WI38 (cell line): ENCODE measurements around the gene PAOX.

Experiments used
- H3K4me3 ChIP-seq: 2 replicates; pipeline ENCODE4 v1.5.1; 2011; ENCODE audit warnings: low read depth, mild to moderate bottlenecking, control low read depth, low read length
- CTCF ChIP-seq: IDR thresholded peaks from 2 replicates; pipeline ENCODE4 v1.5.1; 2012; ENCODE audit warnings: low read depth, mild to moderate bottlenecking, control low read depth, low read length

Gene PAOX

GRCh38 chr10:133350950-133351329, 28.1 kb upstream of the PAOX start:
- TF ChIP-seq CTCF, result no peak
- no peak overlapping the region for H3K4me3 ChIP-seq

GRCh38 chr10:133351408-133352318, 27.4 kb upstream of the PAOX start:
- no peak for TF ChIP-seq CTCF

GRCh38 chr10:133353202-133353959, 25.7 kb upstream of the PAOX start:
- no peak for TF ChIP-seq CTCF
- no peak overlapping the region for H3K4me3 ChIP-seq

More at GRCh38 chr10:133351408-133352318, 27.4 kb upstream of the PAOX start:
- no peak overlapping the region for H3K4me3 ChIP-seq

GRCh38 chr10:133353988-133354605, 25.0 kb upstream of the PAOX start:
- TF ChIP-seq CTCF, result no peak

GRCh38 chr10:133354672-133355240, 24.3 kb upstream of the PAOX start:
- no peak for TF ChIP-seq CTCF
- no peak overlapping the region for H3K4me3 ChIP-seq

More at GRCh38 chr10:133353988-133354605, 25.0 kb upstream of the PAOX start:
- H3K4me3 ChIP-seq, result no peak overlapping the region

GRCh38 chr10:133355266-133355665, 23.8 kb upstream of the PAOX start:
- no peak overlapping the region for H3K4me3 ChIP-seq
- no peak for TF ChIP-seq CTCF
